OCI-LY1 (cell line): Measurements from ENCODE around the gene TLCD1.

Experiments used
- H2AFZ ChIP-seq: fragments of 200-600 bp; sonication (generic), shearing (Covaris generic); 2 replicates; pipeline ENCODE4 v1.6.0; 2014; ENCODE audit warnings: antibody characterized with exemption, mild to moderate bottlenecking, low read length
- H3F3A ChIP-seq: fragments of 200-600 bp; sonication (generic), shearing (Covaris generic); 2 replicates; pipeline ENCODE4 v1.6.0; 2014; ENCODE audit warnings: mild to moderate bottlenecking, antibody characterized with exemption, low read length, moderate library complexity; ENCODE audit not compliant: insufficient read depth
- H3K27ac ChIP-seq: fragments of 200-600 bp; sonication (generic); 2 replicates; pipeline ENCODE4 v1.5.1; 2014; ENCODE audit warnings: low read length, mixed run types, mild to moderate bottlenecking, low read depth; ENCODE audit not compliant: poor library complexity, severe bottlenecking
- H3K27me3 ChIP-seq: fragments of 200-600 bp; sonication (generic); 2 replicates; pipeline ENCODE4 v1.6.0; 2014; ENCODE audit warnings: antibody characterized with exemption, mild to moderate bottlenecking, low read length, moderate library complexity; ENCODE audit not compliant: insufficient read depth
- H3K36me3 ChIP-seq: fragments of 200-600 bp; sonication (generic); 2 replicates; pipeline ENCODE4 v1.6.1; 2014; ENCODE audit warnings: mild to moderate bottlenecking, antibody characterized with exemption, low read length, moderate library complexity, mixed read lengths; ENCODE audit not compliant: insufficient read depth
- H3K4me1 ChIP-seq: fragments of 200-600 bp; sonication (generic); 2 replicates; pipeline ENCODE4 v1.5.1; 2014; ENCODE audit warnings: mild to moderate bottlenecking, low read length, moderate library complexity; ENCODE audit not compliant: insufficient read depth, severe bottlenecking
- H3K4me2 ChIP-seq: fragments of 200-600 bp; sonication (generic), shearing (Covaris generic); 2 replicates; pipeline ENCODE4 v1.6.1; 2014; ENCODE audit warnings: low read length
- H3K4me3 ChIP-seq: fragments of 200-600 bp; sonication (generic); 2 replicates; pipeline ENCODE4 v1.5.1; 2014; ENCODE audit warnings: low read length, low read depth, mild to moderate bottlenecking, mixed read lengths; ENCODE audit not compliant: poor library complexity, severe bottlenecking
- H3K79me2 ChIP-seq: fragments of 200-600 bp; shearing (Covaris generic); 2 replicates; pipeline ENCODE4 v1.6.1; 2016; ENCODE audit warnings: mixed run types, low read length, mixed read lengths; ENCODE audit not compliant: insufficient read depth
- H3K9ac ChIP-seq: fragments of 200-600 bp; sonication (generic), shearing (Covaris generic); 2 replicates; pipeline ENCODE4 v1.6.1; 2014; ENCODE audit warnings: mild to moderate bottlenecking, low read length, mixed read lengths
- H3K9me2 ChIP-seq: fragments of 200-600 bp; sonication (generic), shearing (Covaris generic); 2 replicates; pipeline ENCODE4 v1.6.1; 2014; ENCODE audit warnings: low read depth, mild to moderate bottlenecking, low read length, mixed read lengths
- H3K9me3 ChIP-seq: fragments of 200-600 bp; shearing (Covaris generic); 2 replicates; pipeline ENCODE4 v1.6.1; 2014; ENCODE audit warnings: low read length, mixed read lengths
- H4K20me1 ChIP-seq: fragments of 200-600 bp; sonication (generic), shearing (Covaris generic); 2 replicates; pipeline ENCODE4 v1.6.0; 2016; ENCODE audit warnings: mild to moderate bottlenecking, low read length; ENCODE audit not compliant: insufficient read depth
- EZH2 ChIP-seq: fragments of 200-600 bp; sonication (generic), shearing (Covaris generic); IDR thresholded peaks from 2 replicates; pipeline ENCODE4 v1.8.0; 2017; ENCODE audit warnings: borderline replicate concordance, mixed run types, mild to moderate bottlenecking, antibody characterized with exemption, low read length, moderate library complexity, mixed read lengths
- TF ChIP-seq, protein P1 (sequence below): fragments of 200-600 bp; sonication (generic), shearing (Covaris generic); IDR thresholded peaks from 2 replicates; pipeline ENCODE4 v1.5.1; 2017; ENCODE audit warnings: mild to moderate bottlenecking, antibody characterized with exemption, low read length, moderate library complexity, mixed read lengths

Gene TLCD1

GRCh38 chr17:28704219-28704858, 21.7 kb downstream of the TLCD1 start:
- no peak for TF ChIP-seq EZH2
- TF ChIP-seq, protein P1, sequence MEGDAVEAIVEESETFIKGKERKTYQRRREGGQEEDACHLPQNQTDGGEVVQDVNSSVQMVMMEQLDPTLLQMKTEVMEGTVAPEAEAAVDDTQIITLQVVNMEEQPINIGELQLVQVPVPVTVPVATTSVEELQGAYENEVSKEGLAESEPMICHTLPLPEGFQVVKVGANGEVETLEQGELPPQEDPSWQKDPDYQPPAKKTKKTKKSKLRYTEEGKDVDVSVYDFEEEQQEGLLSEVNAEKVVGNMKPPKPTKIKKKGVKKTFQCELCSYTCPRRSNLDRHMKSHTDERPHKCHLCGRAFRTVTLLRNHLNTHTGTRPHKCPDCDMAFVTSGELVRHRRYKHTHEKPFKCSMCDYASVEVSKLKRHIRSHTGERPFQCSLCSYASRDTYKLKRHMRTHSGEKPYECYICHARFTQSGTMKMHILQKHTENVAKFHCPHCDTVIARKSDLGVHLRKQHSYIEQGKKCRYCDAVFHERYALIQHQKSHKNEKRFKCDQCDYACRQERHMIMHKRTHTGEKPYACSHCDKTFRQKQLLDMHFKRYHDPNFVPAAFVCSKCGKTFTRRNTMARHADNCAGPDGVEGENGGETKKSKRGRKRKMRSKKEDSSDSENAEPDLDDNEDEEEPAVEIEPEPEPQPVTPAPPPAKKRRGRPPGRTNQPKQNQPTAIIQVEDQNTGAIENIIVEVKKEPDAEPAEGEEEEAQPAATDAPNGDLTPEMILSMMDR: no peak
- Histone ChIP-seq H3K4me3 (no peak overlapping the region), H3K36me3 (peaks cover 43% of the 10 kb centered on the region), H3K4me2 (no peak overlapping the region), H3K79me2 (no peaks in the 10 kb centered on the region), H2AFZ (no peak overlapping the region), H3K9ac (no peak overlapping the region), H3F3A (no peaks in the 10 kb centered on the region), H4K20me1 (no peaks in the 10 kb centered on the region), H3K4me1 (no peaks in the 10 kb centered on the region), H3K27ac (no peak overlapping the region), H3K27me3 (no peaks in the 10 kb centered on the region), H3K9me2 (no peaks in the 10 kb centered on the region), H3K9me3 (no peaks in the 10 kb centered on the region)

GRCh38 chr17:28703552-28704218, 22.3 kb downstream of the TLCD1 start:
- H3K36me3 ChIP-seq: peaks cover 49% of the 10 kb centered on the region

DNA sequence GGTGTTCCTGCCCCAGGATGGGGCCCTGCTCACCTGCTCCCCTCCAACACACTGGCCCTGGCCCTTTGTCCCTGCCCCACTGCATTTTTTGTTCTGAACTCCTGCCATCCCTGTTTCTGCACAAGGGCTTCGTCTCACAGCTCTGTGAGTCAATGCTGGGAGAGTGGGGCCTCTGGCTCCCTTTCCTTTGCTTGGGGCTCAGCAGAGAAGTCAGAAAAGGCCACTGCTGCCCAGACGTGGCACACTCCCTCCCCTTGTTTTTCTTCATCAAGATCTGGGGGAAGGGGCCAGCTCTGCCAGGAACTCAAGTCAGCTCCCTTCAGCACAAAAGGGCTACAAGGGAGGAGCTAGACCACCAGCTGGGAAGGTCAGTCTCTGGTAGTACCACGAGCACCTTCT, 23.3 kb downstream of the TLCD1 start:
- H3K36me3 ChIP-seq: peaks cover 59% of the 10 kb centered on the region
- H3K9me2 ChIP-seq: no peaks in the 10 kb centered on the region
- H3F3A ChIP-seq: no peaks in the 10 kb centered on the region
- H3K79me2 ChIP-seq: no peaks in the 10 kb centered on the region
- H3K27me3 ChIP-seq: no peaks in the 10 kb centered on the region
- H3K9ac ChIP-seq: no peak overlapping the region
- no peaks in the 10 kb centered on the region for H4K20me1 ChIP-seq
- no peak overlapping the region for H2AFZ ChIP-seq
- no peaks in the 10 kb centered on the region for H3K4me1 ChIP-seq
- no peak overlapping the region for H3K4me2 ChIP-seq
- H3K27ac ChIP-seq: no peak overlapping the region
- no peak overlapping the region for H3K4me3 ChIP-seq
- no peaks in the 10 kb centered on the region for H3K9me3 ChIP-seq
- no peak for TF ChIP-seq EZH2
- TF ChIP-seq, protein P1: no peak

More at GRCh38 chr17:28703552-28704218, 22.3 kb downstream of the TLCD1 start:
- no peaks in the 10 kb centered on the region for H3K4me1 ChIP-seq
- H3K4me2 ChIP-seq: no peak overlapping the region
- H4K20me1 ChIP-seq: no peaks in the 10 kb centered on the region
- H3K9me3 ChIP-seq: no peaks in the 10 kb centered on the region
- H3K4me3 ChIP-seq: no peak overlapping the region
- H3K27ac ChIP-seq: no peak overlapping the region
- H3K9ac ChIP-seq: no peak overlapping the region
- H3K27me3 ChIP-seq: no peaks in the 10 kb centered on the region
- no peaks in the 10 kb centered on the region for H3F3A ChIP-seq
- H3K9me2 ChIP-seq: no peaks in the 10 kb centered on the region
- H2AFZ ChIP-seq: no peak overlapping the region
- TF ChIP-seq, protein P1: no peak
- TF ChIP-seq EZH2: no peak
- no peaks in the 10 kb centered on the region for H3K79me2 ChIP-seq
